ENCODE results near the gene SHH.

The SHH gene

GRCh38 chr7:155795951-155796350, 16.3 kb downstream of the SHH start:
- no peak for DNase-seq (ENCODE audit: low read depth, low spot score)
- no peaks in the 10 kb centered on the region for H3K9me3 ChIP-seq (ENCODE audit: low read depth, low read length)
- TF ChIP-seq FOXP2 (optimal IDR thresholded peaks at IDR 0.05; ENCODE audit: control extremely low read depth, extremely low read length, insufficient read depth) (no peak), EZH2 (IDR thresholded peaks at IDR 0.05) (no peak), POLR2AphosphoS5 (IDR thresholded peaks at IDR 0.05; ENCODE audit: borderline replicate concordance, low read depth, low read length) (no peak)
- no peak overlapping the region for H3K27ac ChIP-seq
- no peak overlapping the region for H3K4me3 ChIP-seq
- H3K36me3 ChIP-seq (ENCODE audit: insufficient read depth, low read length): no peaks in the 10 kb centered on the region
- H3K9ac ChIP-seq (ENCODE audit: insufficient read length): no peak overlapping the region

- no peak for TF ChIP-seq FOXP2 (optimal IDR thresholded peaks at IDR 0.05; ENCODE audit: control extremely low read depth, extremely low read length, insufficient read depth)
- no peak for TF ChIP-seq EZH2 (IDR thresholded peaks at IDR 0.05)
- no peak for TF ChIP-seq POLR2AphosphoS5 (IDR thresholded peaks at IDR 0.05; ENCODE audit: borderline replicate concordance, low read depth, low read length)
- no peak overlapping the region for H3K4me3 ChIP-seq
- no peak overlapping the region for H3K27ac ChIP-seq
- no peaks in the 10 kb centered on the region for H3K36me3 ChIP-seq (ENCODE audit: insufficient read depth, low read length)
- no peaks in the 10 kb centered on the region for H3K9me3 ChIP-seq (ENCODE audit: low read depth, low read length)
- no peak for DNase-seq (ENCODE audit: low read depth, low spot score)
- H3K9ac ChIP-seq (ENCODE audit: insufficient read length): no peak overlapping the region
Observed at GRCh38 chr7:155795401-155795800, 16.9 kb downstream of the SHH start.

GRCh38 chr7:155794196-155794595, 18.1 kb downstream of the SHH start:
- TF ChIP-seq FOXP2 (optimal IDR thresholded peaks at IDR 0.05; ENCODE audit: control extremely low read depth, extremely low read length, insufficient read depth): no peak
- TF ChIP-seq EZH2 (IDR thresholded peaks at IDR 0.05): no peak
- no peak for TF ChIP-seq POLR2AphosphoS5 (IDR thresholded peaks at IDR 0.05; ENCODE audit: borderline replicate concordance, low read depth, low read length)
- H3K9me3 ChIP-seq (ENCODE audit: low read depth, low read length): no peaks in the 10 kb centered on the region
- no peak for DNase-seq (ENCODE audit: low read depth, low spot score)
- H3K4me3 ChIP-seq: no peak overlapping the region
- H3K36me3 ChIP-seq (ENCODE audit: insufficient read depth, low read length): no peaks in the 10 kb centered on the region
- no peak overlapping the region for H3K9ac ChIP-seq (ENCODE audit: insufficient read length)
- no peak overlapping the region for H3K27ac ChIP-seq

- H3K36me3 ChIP-seq (ENCODE audit: insufficient read depth, low read length): no peaks in the 10 kb centered on the region
- no peak for DNase-seq (ENCODE audit: low read depth, low spot score)
- no peak overlapping the region for H3K4me3 ChIP-seq
- TF ChIP-seq POLR2AphosphoS5 (IDR thresholded peaks at IDR 0.05; ENCODE audit: borderline replicate concordance, low read depth, low read length): no peak
- no peak overlapping the region for H3K27ac ChIP-seq
- no peaks in the 10 kb centered on the region for H3K9me3 ChIP-seq (ENCODE audit: low read depth, low read length)
- no peak overlapping the region for H3K9ac ChIP-seq (ENCODE audit: insufficient read length)
Observed at GRCh38 chr7:155793720-155794119, 18.5 kb downstream of the SHH start.

DNA sequence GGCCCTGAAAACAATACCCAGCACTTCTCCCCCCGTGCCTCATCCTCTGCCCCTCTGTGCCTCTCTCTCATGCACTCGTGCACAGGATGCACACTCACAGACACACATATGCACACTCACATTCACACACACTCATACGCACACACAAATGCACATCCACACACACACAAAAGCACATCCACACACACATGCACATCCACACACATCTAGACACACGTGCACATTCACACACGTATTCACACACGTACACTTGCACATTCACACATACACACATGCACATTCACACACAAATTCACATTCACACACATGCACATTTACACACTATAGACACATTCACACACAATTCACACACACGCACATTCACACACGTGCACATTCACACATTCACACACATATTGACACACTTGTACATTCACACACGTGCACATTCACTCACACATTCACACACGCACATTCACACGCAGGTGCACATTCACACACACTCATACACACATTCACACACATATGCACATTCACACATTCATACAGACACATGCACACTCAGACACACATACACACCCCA, 19.2 kb downstream of the SHH start:
- Histone ChIP-seq H3K9me3 (ENCODE audit: low read depth, low read length) (no peaks in the 10 kb centered on the region), H3K9ac (ENCODE audit: insufficient read length) (no peak overlapping the region), H3K27ac (no peak overlapping the region), H3K36me3 (ENCODE audit: insufficient read depth, low read length) (no peaks in the 10 kb centered on the region), H3K4me3 (no peak overlapping the region)
- TF ChIP-seq FOXP2 (optimal IDR thresholded peaks at IDR 0.05; ENCODE audit: control extremely low read depth, extremely low read length, insufficient read depth): no peak
- TF ChIP-seq EZH2 (IDR thresholded peaks at IDR 0.05): no peak
- TF ChIP-seq POLR2AphosphoS5 (IDR thresholded peaks at IDR 0.05; ENCODE audit: borderline replicate concordance, low read depth, low read length): no peak
- no peak for DNase-seq (ENCODE audit: low read depth, low spot score)

DNA sequence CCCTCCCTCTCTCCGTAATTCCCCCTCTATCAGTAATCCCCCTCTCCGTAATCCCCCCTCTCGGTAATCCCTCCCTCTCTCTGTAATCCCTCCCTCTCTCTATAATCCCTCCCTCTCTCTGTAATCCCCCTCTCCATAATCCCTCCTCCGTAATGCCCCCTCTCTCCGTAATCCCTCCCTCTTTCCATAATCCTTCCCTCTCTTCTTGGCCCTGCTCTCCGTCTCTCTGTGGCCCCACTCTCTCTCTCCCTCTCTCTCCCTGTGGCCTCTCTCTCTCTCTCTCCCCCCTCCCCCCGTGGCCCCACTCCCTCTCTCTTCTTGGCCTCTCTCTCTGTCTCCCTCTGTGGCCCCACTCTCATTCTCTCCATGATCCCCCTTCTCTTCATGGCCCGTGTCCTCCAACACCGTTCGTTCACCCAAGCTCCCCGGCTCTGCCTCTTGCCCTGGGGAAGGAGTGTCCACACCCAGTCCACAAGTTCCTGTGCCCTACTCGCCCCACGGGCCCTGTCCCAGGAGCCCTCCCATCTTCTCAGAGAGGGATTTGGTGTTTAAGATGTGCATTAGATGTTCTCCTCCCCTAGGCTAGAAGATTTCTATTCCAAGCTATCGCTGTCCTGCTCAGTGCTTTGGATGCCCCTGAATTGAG, 19.8 kb downstream of the SHH start:
- H3K9me3 ChIP-seq (ENCODE audit: low read depth, low read length): no peaks in the 10 kb centered on the region
- no peak overlapping the region for H3K4me3 ChIP-seq
- H3K27ac ChIP-seq: no peak overlapping the region
- H3K36me3 ChIP-seq (ENCODE audit: insufficient read depth, low read length): no peaks in the 10 kb centered on the region
- no peak overlapping the region for H3K9ac ChIP-seq (ENCODE audit: insufficient read length)
- DNase-seq (ENCODE audit: low read depth, low spot score): no peak
- TF ChIP-seq FOXP2 (optimal IDR thresholded peaks at IDR 0.05; ENCODE audit: control extremely low read depth, extremely low read length, insufficient read depth) (no peak), EZH2 (IDR thresholded peaks at IDR 0.05) (no peak), POLR2AphosphoS5 (IDR thresholded peaks at IDR 0.05; ENCODE audit: borderline replicate concordance, low read depth, low read length) (no peak)

DNA sequence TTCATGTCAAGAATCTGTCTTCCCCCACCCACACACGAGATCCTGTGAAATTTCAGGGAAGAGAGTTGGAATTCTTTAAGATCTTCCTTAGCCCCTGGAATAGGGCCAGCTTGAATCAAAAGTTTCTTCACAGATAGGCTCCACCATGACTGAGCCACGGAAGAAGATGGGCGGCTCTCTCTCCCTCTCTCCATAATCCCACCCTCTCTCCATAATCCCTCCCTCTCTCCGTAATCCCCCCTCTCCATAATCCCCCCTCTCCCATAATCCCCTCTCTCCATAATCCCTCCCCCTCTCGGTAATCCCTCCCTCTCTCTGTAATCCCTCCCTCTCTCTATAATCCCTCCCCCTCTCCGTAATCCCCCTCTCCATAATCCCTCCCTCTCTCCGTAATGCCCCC, 20.4 kb downstream of the SHH start:
- Histone ChIP-seq H3K27ac (no peak overlapping the region), H3K9ac (ENCODE audit: insufficient read length) (no peak overlapping the region), H3K9me3 (ENCODE audit: low read depth, low read length) (no peaks in the 10 kb centered on the region), H3K4me3 (no peak overlapping the region), H3K36me3 (ENCODE audit: insufficient read depth, low read length) (no peaks in the 10 kb centered on the region)
- no peak for TF ChIP-seq EZH2 (IDR thresholded peaks at IDR 0.05)
- no peak for TF ChIP-seq FOXP2 (optimal IDR thresholded peaks at IDR 0.05; ENCODE audit: control extremely low read depth, extremely low read length, insufficient read depth)
- TF ChIP-seq POLR2AphosphoS5 (IDR thresholded peaks at IDR 0.05; ENCODE audit: borderline replicate concordance, low read depth, low read length): no peak
- DNase-seq (ENCODE audit: low read depth, low spot score): no peak

DNA sequence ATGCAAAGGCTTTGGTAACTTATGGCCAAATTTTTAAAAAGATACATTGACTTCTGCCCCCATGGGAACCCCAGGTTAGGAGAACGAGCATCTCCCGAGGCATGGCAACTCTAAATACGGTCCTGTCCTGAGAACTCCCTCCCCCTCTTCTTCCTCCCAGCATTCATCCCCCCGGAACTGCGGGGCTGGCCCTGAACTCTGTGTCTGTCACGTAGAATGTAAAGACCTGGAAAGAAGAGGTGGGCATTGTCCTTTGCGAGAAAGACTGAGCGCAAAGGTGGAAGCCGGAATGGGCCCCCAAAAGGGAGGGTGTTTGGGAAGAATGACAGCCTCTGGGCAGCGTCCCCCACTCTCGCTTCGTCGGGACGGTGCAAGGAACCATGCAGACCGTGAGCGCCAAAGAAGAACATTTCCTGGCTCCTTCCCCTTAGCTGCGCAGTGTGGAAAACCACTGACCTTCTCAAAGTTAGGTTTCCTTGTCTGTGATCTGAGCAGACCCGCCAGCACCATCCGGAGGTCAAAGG, 21.0 kb downstream of the SHH start:
- Histone ChIP-seq H3K36me3 (ENCODE audit: insufficient read depth, low read length) (no peaks in the 10 kb centered on the region), H3K9me3 (ENCODE audit: low read depth, low read length) (no peaks in the 10 kb centered on the region), H3K9ac (ENCODE audit: insufficient read length) (no peak overlapping the region), H3K27ac (no peak overlapping the region), H3K4me3 (no peak overlapping the region)
- no peak for DNase-seq (ENCODE audit: low read depth, low spot score)
- TF ChIP-seq POLR2AphosphoS5 (IDR thresholded peaks at IDR 0.05; ENCODE audit: borderline replicate concordance, low read depth, low read length) (no peak), FOXP2 (optimal IDR thresholded peaks at IDR 0.05; ENCODE audit: control extremely low read depth, extremely low read length, insufficient read depth) (no peak), EZH2 (IDR thresholded peaks at IDR 0.05) (no peak)

DNA sequence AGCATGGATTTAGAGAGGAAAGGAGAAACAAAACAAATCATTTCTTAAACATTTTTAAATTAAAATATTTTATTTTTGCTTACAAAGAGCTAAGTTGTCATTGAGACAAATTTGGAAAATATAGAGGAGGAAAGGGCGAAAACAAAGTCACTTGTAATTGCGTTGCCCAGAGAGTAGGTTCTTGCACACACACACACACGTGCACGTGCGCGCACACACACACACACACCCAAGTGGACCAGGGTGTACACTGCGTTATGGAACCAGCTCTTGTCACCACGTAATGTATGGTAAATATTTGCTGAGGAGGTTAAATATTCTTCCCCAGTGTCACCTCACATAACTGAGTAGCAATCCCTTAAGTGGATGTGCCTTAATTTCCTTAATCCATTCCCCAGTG, 21.6 kb downstream of the SHH start:
- DNase-seq (ENCODE audit: low read depth, low spot score): no peak
- H3K9me3 ChIP-seq (ENCODE audit: low read depth, low read length): no peaks in the 10 kb centered on the region
- no peaks in the 10 kb centered on the region for H3K36me3 ChIP-seq (ENCODE audit: insufficient read depth, low read length)
- H3K27ac ChIP-seq: no peak overlapping the region
- TF ChIP-seq POLR2AphosphoS5 (IDR thresholded peaks at IDR 0.05; ENCODE audit: borderline replicate concordance, low read depth, low read length) (no peak), EZH2 (IDR thresholded peaks at IDR 0.05) (no peak), FOXP2 (optimal IDR thresholded peaks at IDR 0.05; ENCODE audit: control extremely low read depth, extremely low read length, insufficient read depth) (no peak)
- no peak overlapping the region for H3K4me3 ChIP-seq
- no peak overlapping the region for H3K9ac ChIP-seq (ENCODE audit: insufficient read length)
